OCI-LY1 (cell line): Measurements from ENCODE around the gene SV2B.

ENCODE experiments used
- CTCF ChIP-seq: fragments of 200-600 bp; sonication (generic), shearing (Covaris generic); IDR thresholded peaks from 2 replicates; pipeline ENCODE4 v1.5.1; 2017; ENCODE audit warnings: mild to moderate bottlenecking, antibody characterized with exemption, low read length, moderate library complexity, mixed read lengths
- EZH2 ChIP-seq: fragments of 200-600 bp; sonication (generic), shearing (Covaris generic); IDR thresholded peaks from 2 replicates; pipeline ENCODE4 v1.8.0; 2017; ENCODE audit warnings: borderline replicate concordance, mixed run types, mild to moderate bottlenecking, antibody characterized with exemption, low read length, moderate library complexity, mixed read lengths

- no peak for TF ChIP-seq CTCF
- no peak for TF ChIP-seq EZH2
Measured at GRCh38 chr15:91228890-91229289, 128.8 kb downstream of the SV2B start.
